Stomach (tissue), 4 donors: ENCODE results near the gene CCDC186.

Source experiments
- CTCF ChIP-seq, 7 experiments: fragments of 450-650 bp in 4 of 7; fragments of 200-600 bp in 3 of 7; sonication (generic) in 3 of 7; IDR thresholded peaks; one replicate each; pipeline ENCODE4 v1.5.1; 2016 to 2019; ENCODE audit warnings: antibody characterized with exemption in 7 of 7, control low read depth in 2 of 7, mild to moderate bottlenecking in 1 of 7
- POLR2A ChIP-seq, 4 donors: fragments of 450-650 bp; IDR thresholded peaks; one replicate each; pipeline ENCODE4 v1.6.1; 2016; ENCODE audit warnings: antibody characterized with exemption in 4 of 4, control low read depth in 2 of 4, mild to moderate bottlenecking in 1 of 4, moderate library complexity in 1 of 4

DNA sequence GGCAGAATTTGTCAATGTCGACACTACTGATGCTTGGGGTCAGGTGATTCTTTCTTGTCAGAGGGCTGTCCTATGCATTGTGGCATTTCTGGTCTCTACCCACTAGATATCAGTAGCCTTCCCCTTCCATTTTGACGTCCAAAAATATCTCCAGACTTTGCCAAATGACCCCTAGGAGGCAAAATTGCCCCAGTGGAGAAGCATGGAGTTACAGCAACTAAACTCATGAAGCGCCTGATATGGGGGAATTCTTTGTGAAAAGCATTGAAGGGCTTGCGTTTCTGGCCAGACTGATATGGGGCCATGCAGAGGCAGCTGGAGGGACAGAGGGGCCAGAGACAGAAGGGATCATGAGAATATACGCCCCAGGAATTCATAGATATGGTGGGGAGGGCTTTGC, 86.7 kb downstream of the CCDC186 start:
- no peak for TF ChIP-seq CTCF (IDR thresholded peaks at IDR 0.05)
- no peak for TF ChIP-seq POLR2A (IDR thresholded peaks at IDR 0.05)
